Activated CD8-positive, alpha-beta T cell treated with anti-CD3 and anti-CD28 coated beads, Interleukin-2, amount 10 ng/mL, durations not matched to agents 7 days and 5 days (primary cell): Measurements from ENCODE around the gene FHAD1. TPM values are rescaled to one million over a fixed set of nuclear protein-coding genes. Genes with fewer than 3 reads are reported as not detected.
"Not testable (repeated sequence)": the region's sequence is repeated elsewhere in the genome, so short reads cannot be mapped to it uniquely, and the experiment has no call there.

Source experiments
- ATAC-seq: fragments of 150-1000 bp; cut with Tn5 transposase; one replicate; pipeline ENCODE4 v1.10.0; 2021; ENCODE audit warnings: moderate library complexity
- CTCF ChIA-PET: fragments of 350-600 bp; sonication (Branson Sonifier 250); formaldehyde crosslinking; loops from one replicate; lab custom pipeline; 2021; ENCODE audit warnings: antibody characterized with exemption; lab: Charles Lee
- POLR2A ChIA-PET: fragments of 350-600 bp; sonication (Branson Sonifier 250); formaldehyde crosslinking; loops from one replicate; lab custom pipeline; 2021; ENCODE audit warnings: antibody characterized with exemption; lab: Charles Lee
- DNase-seq: peaks from one replicate; pipeline ENCODE4 v3.0.0-alpha.2; 2020
- H3K27ac Mint-ChIP-seq: one replicate; pipeline ENCODE4 v1.8.0; 2021; ENCODE audit warnings: mild to moderate bottlenecking, mixed read lengths
- H3K27me3 Mint-ChIP-seq: one replicate; pipeline ENCODE4 v1.8.0; 2021; ENCODE audit warnings: low read depth, mixed read lengths
- H3K36me3 Mint-ChIP-seq: one replicate; pipeline ENCODE4 v1.8.0; 2021; ENCODE audit warnings: low read depth, mixed read lengths
- H3K4me1 Mint-ChIP-seq: one replicate; pipeline ENCODE4 v1.8.0; 2021; ENCODE audit warnings: low read depth, mixed read lengths
- H3K4me3 Mint-ChIP-seq: one replicate; pipeline ENCODE4 v1.8.0; 2021; ENCODE audit warnings: mild to moderate bottlenecking, mixed read lengths
- H3K9me3 Mint-ChIP-seq: one replicate; pipeline ENCODE4 v1.8.0; 2022; ENCODE audit warnings: mixed read lengths; ENCODE audit not compliant: insufficient read depth
- total RNA-seq, 2 experiments: library from RNA; stranded (reverse); gene quantifications; one replicate each; pipeline ENCODE4 v1.2.3, GENCODE V29; 2021

The FHAD1 gene
- total RNA-seq, 2 experiments from 2014 or later, result 0.21 to 0.55 TPM

DNA sequence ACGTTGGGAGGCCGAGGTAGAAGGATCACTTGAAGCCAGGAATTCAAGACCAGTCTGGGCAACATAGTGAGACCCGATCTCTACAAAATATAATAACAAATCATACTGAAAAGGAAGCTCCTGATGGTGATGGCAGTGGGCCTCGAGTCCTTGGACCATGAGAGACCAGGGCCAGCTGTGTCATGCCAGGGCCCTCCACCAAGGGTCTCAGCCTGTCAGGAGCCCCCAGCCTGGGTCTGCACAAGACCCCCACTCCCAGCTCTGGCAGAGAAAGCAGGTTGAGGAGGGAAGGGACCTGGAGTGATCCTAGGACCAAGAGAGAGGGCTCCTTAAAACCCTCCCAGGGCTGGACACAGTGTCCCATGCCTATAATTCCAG lies 184.5 kb downstream of the FHAD1 start:
- CTCF ChIA-PET, result interaction anchor here (0.5 to 7.5 kb wide), 19 partner anchors 9 to 303 kb away, joined by 3 to 109 read pairs (median 4); no protein-coding TSS in a partner anchor
- Mint-ChIP-seq H3K9me3 (no peaks in the 10 kb centered on the region), H3K27me3 (no peaks in the 10 kb centered on the region), H3K27ac (no peak overlapping the region), H3K4me3 (no peak overlapping the region), H3K36me3 (peaks cover 5% of the 10 kb centered on the region), H3K4me1 (peaks cover 2% of the 10 kb centered on the region)
- DNase-seq (no peak), ATAC-seq (no peak)
- POLR2A ChIA-PET, result interaction anchor here (0.7 to 1.3 kb wide), 2 partner anchors 108 to 303 kb away, joined by 3 read pairs; no protein-coding TSS in a partner anchor

DNA sequence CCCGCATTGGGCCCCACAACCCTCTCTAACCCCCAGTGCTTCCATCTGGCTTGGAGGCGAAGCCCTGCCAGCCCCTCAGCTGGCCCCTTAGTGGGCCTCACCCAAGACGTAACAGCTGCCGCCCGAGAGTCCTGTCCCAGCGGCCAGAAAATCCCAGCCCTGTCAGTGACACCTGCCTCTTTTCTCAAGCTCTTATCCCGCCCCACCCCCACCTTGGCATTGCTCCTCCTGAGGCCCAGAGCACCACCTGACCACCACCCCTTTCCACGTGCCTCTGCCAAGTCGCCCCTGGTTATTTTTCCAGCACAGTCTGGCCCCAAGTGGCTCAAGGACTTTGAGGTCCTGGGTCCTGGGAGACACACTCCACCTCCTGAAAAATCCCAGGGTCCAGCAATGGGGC lies 185.3 kb downstream of the FHAD1 start:
- Mint-ChIP-seq H3K4me3 (no peak overlapping the region), H3K27ac (no peak overlapping the region), H3K36me3 (peaks cover 3% of the 10 kb centered on the region), H3K4me1 (no peaks in the 10 kb centered on the region), H3K27me3 (no peaks in the 10 kb centered on the region), H3K9me3 (no peaks in the 10 kb centered on the region)
- CTCF ChIA-PET, result interaction anchor here (0.9 to 7.5 kb wide), 9 partner anchors 9 to 115 kb away, joined by 3 to 109 read pairs (median 6); no protein-coding TSS in a partner anchor
- POLR2A ChIA-PET, result interaction anchor here (1.3 kb wide), 1 partner anchor 109 kb away, joined by 3 read pairs; no protein-coding TSS in a partner anchor
- DNase-seq, result no peak
- no peak for ATAC-seq

DNA sequence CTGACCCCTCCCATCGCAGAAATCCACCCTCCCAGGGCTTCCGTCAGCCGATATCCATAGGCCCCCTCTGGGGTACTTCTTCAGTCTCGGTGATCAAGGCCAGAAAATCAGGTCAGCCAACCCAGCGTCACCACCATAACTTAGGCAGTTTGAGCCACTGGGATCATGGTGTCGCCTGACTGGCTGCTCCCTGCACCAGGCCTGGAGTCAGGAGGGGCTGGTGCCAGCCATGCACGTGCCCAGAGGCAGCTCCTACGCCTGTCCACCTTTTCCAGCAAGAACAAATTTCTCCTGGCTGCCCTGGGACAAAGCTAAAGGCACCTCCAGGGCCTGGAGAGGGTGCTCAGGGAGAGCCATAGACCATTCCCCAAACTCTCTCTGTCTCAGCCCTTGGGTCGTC lies 186.4 kb downstream of the FHAD1 start:
- H3K4me3 Mint-ChIP-seq, result no peak overlapping the region
- CTCF ChIA-PET, result interaction anchor here (1.3 to 7.5 kb wide), 2 partner anchors 16 to 110 kb away, joined by 3 to 109 read pairs; no protein-coding TSS in a partner anchor
- H3K4me1 Mint-ChIP-seq, result no peaks in the 10 kb centered on the region
- POLR2A ChIA-PET, result interaction anchor here (0.8 kb wide), 1 partner anchor 22 kb away, joined by 3 read pairs; no protein-coding TSS in a partner anchor
- no peak overlapping the region for H3K27ac Mint-ChIP-seq
- H3K36me3 Mint-ChIP-seq, result no peaks in the 10 kb centered on the region
- ATAC-seq, result no peak
- H3K27me3 Mint-ChIP-seq, result no peaks in the 10 kb centered on the region
- H3K9me3 Mint-ChIP-seq, result no peaks in the 10 kb centered on the region
- DNase-seq, result no peak

DNA sequence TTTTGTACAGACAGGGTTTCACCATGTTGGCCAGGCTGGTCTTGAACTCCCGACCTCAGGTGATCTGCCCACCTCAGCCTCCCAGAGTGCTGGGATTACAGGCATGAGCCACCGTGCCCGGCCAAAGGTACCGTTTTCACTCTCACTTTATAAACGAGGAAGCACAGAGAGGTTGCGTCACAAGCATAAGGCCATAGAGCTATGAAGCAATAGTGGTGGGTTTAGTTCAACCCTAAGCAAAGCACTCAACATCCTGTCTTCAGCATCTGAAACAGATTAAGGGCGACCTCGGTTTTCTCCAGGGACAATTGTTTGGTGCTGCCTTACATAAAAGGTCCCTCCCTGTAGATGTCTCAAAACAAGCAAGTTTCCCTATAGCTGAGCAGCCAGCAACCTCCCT lies 187.7 kb downstream of the FHAD1 start:
- H3K27ac Mint-ChIP-seq, H3K9me3 Mint-ChIP-seq, H3K4me1 Mint-ChIP-seq: not testable (repeated sequence)

DNA sequence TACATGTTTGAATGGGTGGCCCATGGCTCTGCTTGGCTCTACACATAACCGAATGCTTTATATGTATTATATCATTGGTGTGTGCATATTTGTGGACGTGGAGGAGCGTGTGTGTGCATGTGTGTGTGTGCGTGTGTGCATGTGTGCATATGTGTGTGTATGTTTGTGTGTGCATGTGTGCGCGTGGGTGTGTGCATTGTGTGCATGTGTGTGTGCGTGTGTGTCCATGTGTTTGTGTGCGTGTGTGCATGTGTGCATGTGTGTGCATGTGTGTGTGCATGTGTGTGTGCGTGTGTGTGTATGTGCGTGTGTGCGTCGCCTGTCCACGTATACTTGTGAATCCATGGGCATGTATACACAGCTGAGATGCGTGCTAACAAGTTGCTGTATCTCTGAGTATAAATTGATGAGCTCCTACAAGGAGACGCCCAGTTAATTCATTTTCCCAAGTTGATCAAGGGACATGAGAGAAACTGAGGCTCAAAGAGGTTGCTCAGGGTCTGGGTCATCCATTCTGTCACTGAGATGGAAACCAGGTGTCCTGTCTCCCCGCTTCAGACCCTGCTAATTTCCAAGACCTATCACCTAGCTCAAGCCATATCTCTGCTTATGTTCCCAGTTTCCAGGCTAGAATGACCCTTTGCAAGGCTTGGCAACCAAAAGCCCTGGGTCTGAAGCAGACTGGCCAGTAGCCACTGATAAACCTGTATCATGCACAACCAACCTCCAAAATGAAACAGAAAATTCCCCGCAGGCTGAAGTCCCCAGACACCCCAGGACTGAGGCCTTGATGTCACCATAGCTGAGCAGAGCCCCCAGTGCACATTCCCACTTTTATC lies 188.4 kb downstream of the FHAD1 start:
- DNase-seq (no peak), ATAC-seq (no peak)
- H3K27ac Mint-ChIP-seq, result no peak overlapping the region
- H3K9me3 Mint-ChIP-seq, result no peaks in the 10 kb centered on the region
- POLR2A ChIA-PET, result no interaction called here
- no peak overlapping the region for H3K4me3 Mint-ChIP-seq
- H3K36me3 Mint-ChIP-seq, result no peaks in the 10 kb centered on the region
- no peaks in the 10 kb centered on the region for H3K27me3 Mint-ChIP-seq
- no peaks in the 10 kb centered on the region for H3K4me1 Mint-ChIP-seq
- CTCF ChIA-PET, result interaction anchor here (3.7 kb wide), 1 partner anchor 112 kb away, joined by 21 read pairs; no protein-coding TSS in a partner anchor

More for the DNA sequence above, 187.7 kb downstream of the FHAD1 start:
- ATAC-seq, H3K4me3 Mint-ChIP-seq, H3K36me3 Mint-ChIP-seq, H3K27me3 Mint-ChIP-seq, POLR2A ChIA-PET, DNase-seq: not testable (repeated sequence)
- CTCF ChIA-PET, result interaction anchor here (1.3 to 3.7 kb wide), 2 partner anchors 18 to 111 kb away, joined by 3 to 21 read pairs; no protein-coding TSS in a partner anchor

DNA sequence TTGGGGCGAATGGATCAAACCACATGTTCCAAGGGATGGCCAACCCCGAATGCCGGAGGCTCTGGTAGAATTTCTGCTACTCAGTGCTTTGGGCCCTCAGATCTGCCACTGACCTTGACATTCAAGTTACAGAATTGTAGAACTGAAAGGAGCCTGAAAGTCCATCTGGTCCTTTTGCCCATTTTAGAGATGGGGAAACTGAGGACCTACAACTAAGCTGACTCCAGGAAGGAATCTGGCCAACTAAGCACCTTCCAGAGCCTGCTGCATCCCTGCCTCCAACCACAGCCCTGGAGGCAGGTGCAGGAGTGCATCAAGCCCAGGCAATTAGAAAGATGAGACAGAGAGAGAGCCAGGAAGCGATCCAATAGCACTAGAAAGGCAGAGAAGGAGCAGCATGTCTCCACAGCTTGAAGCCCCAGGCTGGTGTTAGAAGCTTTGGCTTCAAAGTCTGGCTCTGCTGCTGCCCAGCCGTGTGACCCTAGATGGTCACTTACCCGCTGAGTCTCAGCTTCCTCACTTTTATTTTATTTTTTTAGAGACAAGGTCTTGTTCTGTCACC lies 189.9 kb downstream of the FHAD1 start:
- Mint-ChIP-seq H3K27me3 (no peaks in the 10 kb centered on the region), H3K36me3 (no peaks in the 10 kb centered on the region), H3K4me1 (no peaks in the 10 kb centered on the region), H3K4me3 (no peak overlapping the region), H3K9me3 (no peaks in the 10 kb centered on the region), H3K27ac (no peak overlapping the region)
- CTCF ChIA-PET, result interaction anchor here (3.7 kb wide), 1 partner anchor 113 kb away, joined by 21 read pairs; no protein-coding TSS in a partner anchor
- DNase-seq (no peak), ATAC-seq (no peak)
- POLR2A ChIA-PET, result no interaction called here

DNA sequence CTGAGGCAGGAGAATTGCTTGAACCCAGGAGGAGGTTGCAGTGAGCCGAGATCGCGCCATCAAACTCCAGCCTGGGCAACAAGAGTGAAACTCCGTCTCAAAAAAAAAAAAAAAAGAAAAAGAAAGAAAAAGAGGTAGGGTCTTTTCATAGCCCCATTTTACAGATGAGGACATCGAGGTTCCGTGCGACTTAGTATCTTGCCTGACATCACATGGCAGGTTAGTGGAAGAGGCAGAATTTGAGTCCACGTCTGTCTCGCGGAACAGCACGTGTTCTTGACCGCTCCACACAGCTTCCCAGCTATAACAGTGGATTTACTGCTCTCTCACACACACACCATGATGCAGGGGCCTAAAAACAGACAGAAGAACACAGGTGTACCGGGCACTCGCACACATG lies 192.3 kb downstream of the FHAD1 start:
- no peaks in the 10 kb centered on the region for H3K4me1 Mint-ChIP-seq
- ChIA-PET POLR2A (no interaction called here), CTCF (no interaction called here)
- DNase-seq (no peak), ATAC-seq (no peak)
- no peaks in the 10 kb centered on the region for H3K36me3 Mint-ChIP-seq
- no peaks in the 10 kb centered on the region for H3K9me3 Mint-ChIP-seq
- no peaks in the 10 kb centered on the region for H3K27me3 Mint-ChIP-seq
- no peak overlapping the region for H3K27ac Mint-ChIP-seq
- H3K4me3 Mint-ChIP-seq, result no peak overlapping the region

DNA sequence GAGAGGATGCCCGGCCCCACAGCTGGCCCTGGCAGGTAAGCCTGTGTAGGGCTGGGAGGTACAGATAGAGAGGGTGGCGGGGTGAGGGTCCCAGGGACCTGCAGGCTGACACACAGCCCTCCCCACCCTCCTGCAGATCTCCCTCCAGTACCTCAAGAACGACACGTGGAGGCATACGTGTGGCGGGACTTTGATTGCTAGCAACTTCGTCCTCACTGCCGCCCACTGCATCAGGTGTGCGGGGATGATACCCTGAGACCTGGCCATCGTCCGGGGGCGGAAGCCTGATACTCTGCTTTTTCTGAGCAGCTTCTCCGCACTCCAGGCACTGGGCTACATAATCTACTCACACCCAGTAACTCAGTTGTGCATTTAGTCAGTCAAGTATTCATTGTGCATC lies 193.3 kb downstream of the FHAD1 start:
- no peak for ATAC-seq
- Mint-ChIP-seq H3K36me3 (no peaks in the 10 kb centered on the region), H3K4me1 (peaks cover 5% of the 10 kb centered on the region), H3K27me3 (no peaks in the 10 kb centered on the region), H3K27ac (no peak overlapping the region), H3K9me3 (no peaks in the 10 kb centered on the region), H3K4me3 (no peak overlapping the region)
- no peak for DNase-seq
- POLR2A ChIA-PET, result no interaction called here
- CTCF ChIA-PET, result no interaction called here

DNA sequence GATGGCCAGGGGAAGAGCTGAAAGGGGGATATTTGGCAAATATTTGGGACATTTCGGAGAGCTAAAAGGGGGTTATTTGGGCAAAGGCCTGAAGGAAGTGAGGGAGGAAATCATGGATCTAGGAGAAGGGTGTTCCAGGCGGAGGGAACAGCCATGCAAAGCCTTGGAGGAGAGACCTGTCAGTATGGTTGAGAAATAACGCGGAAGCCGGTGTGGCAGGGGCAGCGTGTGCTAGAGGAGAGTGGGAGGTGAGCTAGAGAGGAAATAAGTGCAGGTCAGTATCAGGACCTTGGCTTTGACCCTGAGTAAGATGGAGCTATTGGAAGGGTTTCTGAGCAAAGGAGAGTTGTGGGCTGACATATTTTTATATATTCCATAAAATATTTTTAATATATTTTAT lies 194.2 kb downstream of the FHAD1 start:
- no peak for ATAC-seq
- Mint-ChIP-seq H3K36me3 (no peaks in the 10 kb centered on the region), H3K27me3 (peaks cover 5% of the 10 kb centered on the region), H3K9me3 (no peaks in the 10 kb centered on the region), H3K4me1 (peaks cover 12% of the 10 kb centered on the region), H3K4me3 (no peak overlapping the region), H3K27ac (no peak overlapping the region)
- POLR2A ChIA-PET, result no interaction called here
- DNase-seq, result no peak
- CTCF ChIA-PET, result interaction anchor here (1.5 kb wide), 1 partner anchor 10 kb away, joined by 6 read pairs; no protein-coding TSS in a partner anchor

DNA sequence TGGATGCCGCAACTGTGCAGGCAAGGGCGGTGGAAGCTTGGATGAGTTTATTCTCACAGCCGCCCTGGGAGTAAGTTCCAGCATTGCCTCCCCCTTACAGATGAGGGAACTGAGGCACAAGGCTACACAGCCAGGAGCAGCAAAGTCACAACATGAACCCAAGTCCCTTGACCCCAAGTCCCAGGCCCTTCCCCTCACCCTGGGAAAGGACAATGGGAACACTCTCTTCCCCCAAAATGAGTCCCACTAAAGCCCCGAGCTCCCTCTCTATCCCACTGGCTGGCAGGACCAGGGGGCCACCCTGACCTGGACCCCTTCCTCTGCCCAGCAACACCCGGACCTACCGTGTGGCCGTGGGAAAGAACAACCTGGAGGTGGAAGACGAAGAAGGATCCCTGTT lies 195.1 kb downstream of the FHAD1 start:
- no peak for ATAC-seq
- H3K27ac Mint-ChIP-seq, result no peak overlapping the region

DNA sequence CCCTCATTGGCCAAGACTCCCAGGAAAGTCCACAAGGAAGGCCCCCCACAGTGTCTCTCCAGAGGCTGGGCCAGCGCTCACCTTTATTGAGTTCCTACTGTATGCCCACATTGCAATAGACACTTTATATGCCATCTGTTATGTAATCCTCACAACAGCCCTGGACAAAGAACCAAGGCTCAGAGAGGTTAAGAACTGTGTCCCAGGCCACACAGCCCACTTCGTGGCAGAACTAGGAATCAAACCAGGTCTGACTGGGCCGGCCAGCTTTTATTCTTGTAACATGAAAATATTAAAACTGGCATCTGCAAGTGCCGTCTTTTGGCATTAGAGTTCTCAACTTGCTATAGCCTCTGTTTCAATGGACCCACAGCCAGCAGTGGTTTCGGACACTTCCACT lies 195.7 kb downstream of the FHAD1 start:
- no peaks in the 10 kb centered on the region for H3K9me3 Mint-ChIP-seq
- CTCF ChIA-PET, result interaction anchor here (2.2 kb wide), 1 partner anchor 120 kb away, joined by 6 read pairs; no protein-coding TSS in a partner anchor

More for the DNA sequence above, 195.1 kb downstream of the FHAD1 start:
- Mint-ChIP-seq H3K36me3 (no peaks in the 10 kb centered on the region), H3K4me1 (peaks cover 12% of the 10 kb centered on the region), H3K9me3 (no peaks in the 10 kb centered on the region), H3K27me3 (peaks cover 5% of the 10 kb centered on the region), H3K4me3 (no peak overlapping the region)
- CTCF ChIA-PET, result interaction anchor here (1.5 kb wide), 1 partner anchor 10 kb away, joined by 6 read pairs; no protein-coding TSS in a partner anchor
- POLR2A ChIA-PET, result no interaction called here
- DNase-seq, result no peak

More for the DNA sequence above, 195.7 kb downstream of the FHAD1 start:
- H3K4me3 Mint-ChIP-seq, result no peak overlapping the region
- no peaks in the 10 kb centered on the region for H3K36me3 Mint-ChIP-seq
- no peak for ATAC-seq
- POLR2A ChIA-PET, result no interaction called here
- peaks cover 5% of the 10 kb centered on the region for H3K27me3 Mint-ChIP-seq
- DNase-seq, result no peak
- no peak overlapping the region for H3K27ac Mint-ChIP-seq
- H3K4me1 Mint-ChIP-seq, result peaks cover 12% of the 10 kb centered on the region
